Measurements from ENCODE around the gene KRTCAP2.

Gene KRTCAP2

GRCh38 chr1:155127105-155127966, 45.8 kb downstream of the KRTCAP2 start, which contains the start of gene EFNA1:
EFNA1 (plus strand) TSS chr1:155127876; CDS start chr1:155127978, 102 bp downstream.
- Histone ChIP-seq H3K36me3 (ENCODE audit: control insufficient read depth in 1 of 2, insufficient read depth in 2 of 2, low read length in 2 of 2) (peaks cover 5 to 7% of the 10 kb centered on the region in 2 donors), H3K27me3 (ENCODE audit: low read depth, low read length) (peaks cover 9% of the 10 kb centered on the region), H3K9me3 (ENCODE audit: control insufficient read depth in 1 of 2, low read length in 2 of 2) (no peaks in the 10 kb centered on the region), H3K4me1 (ENCODE audit: control insufficient read depth in 1 of 2, insufficient read depth in 2 of 2, low read length in 2 of 2) (peaks cover 0 to 40% of the 10 kb centered on the region in 2 donors), H3K27ac (ENCODE audit: low read length) (peak within 1 kb of the TSS; percentile 95), H3K4me3 (ENCODE audit: low read depth in 1 of 2, low read length in 2 of 2) (peak within 1 kb of the TSS; percentile 67 to 84)

DNA sequence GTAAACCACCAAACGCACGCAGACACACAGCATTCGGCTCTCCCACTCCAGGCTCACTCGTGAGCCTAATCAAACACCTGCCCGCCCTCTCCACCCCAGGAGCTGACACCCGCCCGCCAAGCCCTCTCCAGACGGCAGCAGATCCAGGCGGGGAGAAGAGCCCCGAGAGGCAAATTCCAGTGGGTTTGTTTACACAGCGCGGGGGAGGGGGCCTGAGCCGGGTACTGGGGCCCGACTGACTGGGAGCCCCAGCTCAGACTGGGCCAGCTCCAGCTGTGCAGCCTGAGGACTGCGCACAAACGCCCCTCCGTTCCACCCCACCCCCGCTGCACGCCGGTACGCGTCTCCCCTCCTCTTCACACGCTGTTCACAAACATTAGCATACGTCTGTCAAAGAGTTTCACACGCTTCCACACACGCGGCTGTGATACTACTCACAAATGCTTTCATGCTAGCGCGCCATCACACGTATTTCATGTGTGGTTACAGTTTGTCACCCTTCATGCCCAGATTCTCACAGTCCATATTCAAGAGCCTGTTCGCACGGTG, 46.5 kb downstream of the KRTCAP2 start:
- Histone ChIP-seq H3K27me3 (ENCODE audit: low read depth, low read length) (peaks cover 9% of the 10 kb centered on the region), H3K4me3 (ENCODE audit: low read depth in 1 of 2, low read length in 2 of 2) (peak overlapping the region; percentile 67 to 84), H3K4me1 (ENCODE audit: control insufficient read depth in 1 of 2, insufficient read depth in 2 of 2, low read length in 2 of 2) (peaks cover 0 to 40% of the 10 kb centered on the region in 2 donors)

GRCh38 chr1:155125946-155126555, 47.1 kb downstream of the KRTCAP2 start:
- Histone ChIP-seq H3K27me3 (ENCODE audit: low read depth, low read length) (peaks cover 9% of the 10 kb centered on the region), H3K9me3 (ENCODE audit: control insufficient read depth in 1 of 2, low read length in 2 of 2) (no peaks in the 10 kb centered on the region), H3K27ac (ENCODE audit: low read length) (peak overlapping the region; percentile 81), H3K36me3 (ENCODE audit: control insufficient read depth in 1 of 2, insufficient read depth in 2 of 2, low read length in 2 of 2) (no peaks in the 10 kb centered on the region), H3K4me1 (ENCODE audit: control insufficient read depth in 1 of 2, insufficient read depth in 2 of 2, low read length in 2 of 2) (peaks cover 0 to 40% of the 10 kb centered on the region in 2 donors), H3K4me3 (ENCODE audit: low read depth in 1 of 2, low read length in 2 of 2) (peak overlapping the region; percentile 67 to 84)

More for the DNA sequence above, 46.5 kb downstream of the KRTCAP2 start:
- Histone ChIP-seq H3K27ac (ENCODE audit: low read length) (peak overlapping the region; percentile 81), H3K9me3 (ENCODE audit: control insufficient read depth in 1 of 2, low read length in 2 of 2) (no peaks in the 10 kb centered on the region), H3K36me3 (ENCODE audit: control insufficient read depth in 1 of 2, insufficient read depth in 2 of 2, low read length in 2 of 2) (peaks cover 2 to 4% of the 10 kb centered on the region in 2 donors)

- Histone ChIP-seq H3K27me3 (ENCODE audit: low read depth, low read length) (peaks cover 9% of the 10 kb centered on the region), H3K27ac (ENCODE audit: low read length) (peak overlapping the region; percentile 51), H3K4me1 (ENCODE audit: control insufficient read depth in 1 of 2, insufficient read depth in 2 of 2, low read length in 2 of 2) (peaks cover 0 to 36% of the 10 kb centered on the region in 2 donors), H3K9me3 (ENCODE audit: control insufficient read depth in 1 of 2, low read length in 2 of 2) (no peaks in the 10 kb centered on the region), H3K36me3 (ENCODE audit: control insufficient read depth in 1 of 2, insufficient read depth in 2 of 2, low read length in 2 of 2) (no peaks in the 10 kb centered on the region), H3K4me3 (ENCODE audit: low read depth in 1 of 2, low read length in 2 of 2) (no peak overlapping the region)
Measured at GRCh38 chr1:155125511-155125945, 47.6 kb downstream of the KRTCAP2 start.

GRCh38 chr1:155124503-155125463, 48.3 kb downstream of the KRTCAP2 start:
- Histone ChIP-seq H3K4me1 (ENCODE audit: control insufficient read depth in 1 of 2, insufficient read depth in 2 of 2, low read length in 2 of 2) (peaks cover 0 to 34% of the 10 kb centered on the region in 2 donors), H3K9me3 (ENCODE audit: control insufficient read depth in 1 of 2, low read length in 2 of 2) (no peaks in the 10 kb centered on the region), H3K27me3 (ENCODE audit: low read depth, low read length) (peaks cover 9% of the 10 kb centered on the region), H3K27ac (ENCODE audit: low read length) (no peak overlapping the region), H3K36me3 (ENCODE audit: control insufficient read depth in 1 of 2, insufficient read depth in 2 of 2, low read length in 2 of 2) (no peaks in the 10 kb centered on the region), H3K4me3 (ENCODE audit: low read depth in 1 of 2, low read length in 2 of 2) (no peak overlapping the region)

GRCh38 chr1:155123801-155124200, 49.3 kb downstream of the KRTCAP2 start:
- Histone ChIP-seq H3K4me1 (ENCODE audit: control insufficient read depth in 1 of 2, insufficient read depth in 2 of 2, low read length in 2 of 2) (peaks cover 0 to 25% of the 10 kb centered on the region in 2 donors), H3K27me3 (ENCODE audit: low read depth, low read length) (peaks cover 7% of the 10 kb centered on the region), H3K27ac (ENCODE audit: low read length) (no peak overlapping the region), H3K9me3 (ENCODE audit: control insufficient read depth in 1 of 2, low read length in 2 of 2) (no peaks in the 10 kb centered on the region), H3K4me3 (ENCODE audit: low read depth in 1 of 2, low read length in 2 of 2) (no peak overlapping the region), H3K36me3 (ENCODE audit: control insufficient read depth in 1 of 2, insufficient read depth in 2 of 2, low read length in 2 of 2) (no peaks in the 10 kb centered on the region)

- no peaks in the 10 kb centered on the region for H3K36me3 ChIP-seq (ENCODE audit: control insufficient read depth in 1 of 2, insufficient read depth in 2 of 2, low read length in 2 of 2)
- peaks cover 0 to 14% of the 10 kb centered on the region in 2 donors for H3K4me1 ChIP-seq (ENCODE audit: control insufficient read depth in 1 of 2, insufficient read depth in 2 of 2, low read length in 2 of 2)
- no peaks in the 10 kb centered on the region for H3K27me3 ChIP-seq (ENCODE audit: low read depth, low read length)
- no peak overlapping the region for H3K27ac ChIP-seq (ENCODE audit: low read length)
- no peak overlapping the region for H3K4me3 ChIP-seq (ENCODE audit: low read depth in 1 of 2, low read length in 2 of 2)
- no peaks in the 10 kb centered on the region for H3K9me3 ChIP-seq (ENCODE audit: control insufficient read depth in 1 of 2, low read length in 2 of 2)
Measured at GRCh38 chr1:155122308-155122707, 50.8 kb downstream of the KRTCAP2 start.

DNA sequence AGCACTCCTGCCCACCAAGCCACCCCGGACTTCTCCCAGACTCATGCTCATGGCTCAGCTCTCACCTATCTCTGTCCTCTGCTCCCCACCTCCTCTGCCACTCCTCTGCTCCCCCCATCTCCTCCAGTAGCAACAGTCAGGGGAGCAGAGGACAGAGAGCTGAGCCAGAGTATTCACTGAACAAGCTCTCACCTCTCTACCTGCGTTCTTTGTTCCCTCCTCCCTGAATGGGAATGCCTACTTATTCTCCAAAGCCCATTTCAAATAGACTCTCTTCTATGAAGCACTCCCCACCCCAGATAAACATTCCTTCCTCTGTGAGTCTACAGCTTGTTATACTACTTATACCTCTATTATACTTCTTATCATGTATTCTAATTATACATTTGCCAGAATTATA, 51.9 kb downstream of the KRTCAP2 start:
- Histone ChIP-seq H3K36me3 (ENCODE audit: control insufficient read depth in 1 of 2, insufficient read depth in 2 of 2, low read length in 2 of 2) (no peaks in the 10 kb centered on the region), H3K27ac (ENCODE audit: low read length) (no peak overlapping the region), H3K27me3 (ENCODE audit: low read depth, low read length) (no peaks in the 10 kb centered on the region), H3K9me3 (ENCODE audit: control insufficient read depth in 1 of 2, low read length in 2 of 2) (no peaks in the 10 kb centered on the region), H3K4me3 (ENCODE audit: low read depth in 1 of 2, low read length in 2 of 2) (no peak overlapping the region), H3K4me1 (ENCODE audit: control insufficient read depth in 1 of 2, insufficient read depth in 2 of 2, low read length in 2 of 2) (peaks cover 0 to 6% of the 10 kb centered on the region in 2 donors)

GRCh38 chr1:155120253-155120652, 52.9 kb downstream of the KRTCAP2 start:
- Histone ChIP-seq H3K4me1 (ENCODE audit: control insufficient read depth in 1 of 2, insufficient read depth in 2 of 2, low read length in 2 of 2) (no peaks in the 10 kb centered on the region), H3K36me3 (ENCODE audit: control insufficient read depth in 1 of 2, insufficient read depth in 2 of 2, low read length in 2 of 2) (no peaks in the 10 kb centered on the region), H3K27ac (ENCODE audit: low read length) (no peak overlapping the region), H3K4me3 (ENCODE audit: low read depth in 1 of 2, low read length in 2 of 2) (no peak overlapping the region), H3K27me3 (ENCODE audit: low read depth, low read length) (no peaks in the 10 kb centered on the region), H3K9me3 (ENCODE audit: control insufficient read depth in 1 of 2, low read length in 2 of 2) (no peaks in the 10 kb centered on the region)

Measured in muscle layer of duodenum (tissue), 2 donors.